K562 (cell line): Measurements from ENCODE around the gene PGK2. TPM values are rescaled to one million over a fixed set of nuclear protein-coding genes. Genes with fewer than 3 reads are reported as not detected.

Source experiments
- ARID1B ChIP-seq: fragments of 450-650 bp; IDR thresholded peaks from 2 replicates; pipeline ENCODE4 v1.6.1; 2016; ENCODE audit warnings: antibody characterized with exemption, mild to moderate bottlenecking, inconsistent platforms
- BCOR ChIP-seq: fragments of 450-650 bp; IDR thresholded peaks from 2 replicates; pipeline ENCODE4 v1.6.1; 2016
- CBX3 ChIP-seq, 2 experiments: IDR thresholded peaks; 1 replicate in 1 of 2; 2 replicates in 1 of 2; pipeline ENCODE4 v1.6.1; 2012; ENCODE audit warnings: inconsistent platforms in 2 of 2, low read length in 2 of 2, borderline replicate concordance in 1 of 2, control low read depth in 1 of 2
- CC2D1A ChIP-seq: fragments of 450-650 bp; IDR thresholded peaks from 2 replicates; pipeline ENCODE4 v1.6.1; 2017; ENCODE audit warnings: mild to moderate bottlenecking
- CHAMP1 ChIP-seq: fragments of 450-650 bp; IDR thresholded peaks from 2 replicates; pipeline ENCODE4 v1.6.1; 2016; ENCODE audit warnings: mild to moderate bottlenecking
- CSDE1 ChIP-seq, 2 experiments: fragments of 450-650 bp; IDR thresholded peaks; 2 replicates each; pipeline ENCODE4 v1.6.1; 2016; ENCODE audit warnings: mild to moderate bottlenecking in 1 of 2
- DIDO1 ChIP-seq: fragments of 450-650 bp; IDR thresholded peaks from 2 replicates; pipeline ENCODE4 v1.6.1; 2016; ENCODE audit warnings: low read depth, missing biosample characterization, missing genetic modification characterization
- HDAC1 ChIP-seq, 2 experiments: fragments of 450-650 bp; IDR thresholded peaks; 2 replicates each; pipeline ENCODE4 v1.6.1; 2016 to 2017; ENCODE audit warnings: inconsistent platforms in 1 of 2, mild to moderate bottlenecking in 1 of 2, moderate library complexity in 1 of 2
- HINFP ChIP-seq: fragments of 450-650 bp; conservative IDR thresholded peaks from 2 replicates; pipeline ENCODE4 v1.6.1; 2016; ENCODE audit warnings: missing genetic modification characterization, low read depth, mild to moderate bottlenecking, control low read depth, missing compliant biosample characterization
- HNRNPL ChIP-seq: fragments of 200-400 bp; formaldehyde crosslinking; IDR thresholded peaks from 2 replicates; pipeline ENCODE4 v1.6.1; 2017; ENCODE audit warnings: low read depth, mild to moderate bottlenecking, low read length
- MTA1 ChIP-seq: fragments of 450-650 bp; IDR thresholded peaks from 2 replicates; pipeline ENCODE4 v1.6.1; 2017; ENCODE audit warnings: borderline replicate concordance
- POLR2A ChIP-seq: fragments of 450-650 bp; conservative IDR thresholded peaks from 2 replicates; pipeline ENCODE4 v1.6.1; 2016
- POLR2AphosphoS5 ChIP-seq: IDR thresholded peaks from 2 replicates; pipeline ENCODE4 v1.6.1; 2011; ENCODE audit warnings: mild to moderate bottlenecking, low read depth, low read length, moderate library complexity; ENCODE audit not compliant: control insufficient read depth, insufficient read depth
- SMAD2 ChIP-seq: fragments of 150-350 bp; IDR thresholded peaks from 2 replicates; pipeline ENCODE4 v1.6.1; 2014; ENCODE audit warnings: low read depth, mild to moderate bottlenecking, low read length
- SMAD4 ChIP-seq: fragments of 250-450 bp; sonication (Bioruptor Pico); conservative IDR thresholded peaks from 2 replicates; pipeline ENCODE4 v1.8.0; 2021; ENCODE audit warnings: inconsistent platforms, mild to moderate bottlenecking, moderate library complexity
- SP1 ChIP-seq: sonication (generic); formaldehyde crosslinking; IDR thresholded peaks from 2 replicates; pipeline ENCODE4 v1.8.1; 2022; ENCODE audit warnings: mild to moderate bottlenecking, missing genetic modification reagents
- SP2 ChIP-seq: IDR thresholded peaks from 2 replicates; pipeline ENCODE4 v1.6.1; 2011; ENCODE audit warnings: mild to moderate bottlenecking, low read depth, low read length, moderate library complexity; ENCODE audit not compliant: poor library complexity, severe bottlenecking; ENCODE audit errors: extremely low read depth
- polyA plus RNA-seq, 8 experiments: library from polyadenylated mRNA; depleted of rRNA in 4 of 8; stranded (reverse) in 5 of 8; unstranded in 3 of 8; fragments of >200 nt; fragmentation: Nextera tagmentation in 2 of 8; fragmentation: Illumina TruSeq in 1 of 8; extraction: Ambion mirVana in 2 of 8; extraction: Trizol in 1 of 8; gene quantifications; 2 replicates each; pipeline versions ENCODE4 v1.2.1 to v1.2.3, GENCODE V29; 2011 to 2014; ENCODE audit warnings: inconsistent platforms in 1 of 8, missing spikeins in 1 of 8
- total RNA-seq, 7 experiments: library from RNA; depleted of rRNA in 6 of 7; stranded (reverse); fragments of >200 nt in 6 of 7; fragmentation: Illumina TruSeq in 2 of 7; extraction: Trizol in 2 of 7; gene quantifications; 2 replicates each; pipeline versions ENCODE4 v1.2.1 to v1.2.3, GENCODE V29; 2011 to 2021; ENCODE audit warnings: low replicate concordance in 1 of 7
- TF ChIP-seq, protein P1 (sequence below), 2 experiments: fragments of 450-650 bp; conservative IDR thresholded peaks; 2 replicates each; pipeline ENCODE4 v1.6.1; 2017; ENCODE audit warnings: mild to moderate bottlenecking in 2 of 2, moderate library complexity in 2 of 2
- TF ChIP-seq, protein P2 (sequence below): sonication (generic); formaldehyde crosslinking; IDR thresholded peaks from 2 replicates; pipeline ENCODE4 v1.8.0; 2023; ENCODE audit warnings: missing genetic modification reagents, mild to moderate bottlenecking, borderline replicate concordance

Gene PGK2
- total and polyA plus RNA-seq, 9 of the 15 experiments (the other 6 are each of a cell fraction or from before 2014, with no cell fraction given): not detected

DNA sequence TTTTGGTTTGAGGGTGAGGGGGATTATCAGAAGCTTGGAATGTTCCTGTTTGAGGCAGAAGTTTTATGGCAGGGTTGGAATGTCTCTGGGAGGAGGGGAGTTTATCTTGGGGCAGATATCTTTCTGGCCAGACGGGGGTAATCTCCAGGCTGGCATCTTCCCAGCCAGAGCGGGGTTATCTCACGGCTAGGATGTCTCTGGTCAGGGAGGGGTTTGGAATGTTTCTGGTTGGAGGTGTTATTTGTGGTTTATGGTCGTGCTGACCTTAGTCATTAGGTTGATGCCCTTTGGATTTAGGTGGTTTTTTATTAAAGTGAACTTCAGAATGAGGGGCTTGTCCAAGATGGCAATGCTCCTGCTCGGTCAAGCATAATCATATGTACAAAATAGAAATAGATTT is 14.8 kb downstream of the PGK2 start (continued):
- TF ChIP-seq, protein P1, sequence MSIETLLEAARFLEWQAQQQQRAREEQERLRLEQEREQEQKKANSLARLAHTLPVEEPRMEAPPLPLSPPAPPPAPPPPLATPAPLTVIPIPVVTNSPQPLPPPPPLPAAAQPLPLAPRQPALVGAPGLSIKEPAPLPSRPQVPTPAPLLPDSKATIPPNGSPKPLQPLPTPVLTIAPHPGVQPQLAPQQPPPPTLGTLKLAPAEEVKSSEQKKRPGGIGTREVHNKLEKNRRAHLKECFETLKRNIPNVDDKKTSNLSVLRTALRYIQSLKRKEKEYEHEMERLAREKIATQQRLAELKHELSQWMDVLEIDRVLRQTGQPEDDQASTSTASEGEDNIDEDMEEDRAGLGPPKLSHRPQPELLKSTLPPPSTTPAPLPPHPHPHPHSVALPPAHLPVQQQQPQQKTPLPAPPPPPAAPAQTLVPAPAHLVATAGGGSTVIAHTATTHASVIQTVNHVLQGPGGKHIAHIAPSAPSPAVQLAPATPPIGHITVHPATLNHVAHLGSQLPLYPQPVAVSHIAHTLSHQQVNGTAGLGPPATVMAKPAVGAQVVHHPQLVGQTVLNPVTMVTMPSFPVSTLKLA (conservative IDR thresholded peaks at IDR 0.05): no peak
- TF ChIP-seq CHAMP1: peak; percentile 93
- peak; percentile 73; the same call in 1 of the 2 replicates for TF ChIP-seq CC2D1A
- TF ChIP-seq SP2: no peak
- peak; percentile 65; the same call in 1 of the 2 replicates for TF ChIP-seq POLR2AphosphoS5
- TF ChIP-seq MTA1: peak; percentile 44; the same call in 1 of the 2 replicates
- no peak for TF ChIP-seq HINFP (tag)
- TF ChIP-seq, protein P2, sequence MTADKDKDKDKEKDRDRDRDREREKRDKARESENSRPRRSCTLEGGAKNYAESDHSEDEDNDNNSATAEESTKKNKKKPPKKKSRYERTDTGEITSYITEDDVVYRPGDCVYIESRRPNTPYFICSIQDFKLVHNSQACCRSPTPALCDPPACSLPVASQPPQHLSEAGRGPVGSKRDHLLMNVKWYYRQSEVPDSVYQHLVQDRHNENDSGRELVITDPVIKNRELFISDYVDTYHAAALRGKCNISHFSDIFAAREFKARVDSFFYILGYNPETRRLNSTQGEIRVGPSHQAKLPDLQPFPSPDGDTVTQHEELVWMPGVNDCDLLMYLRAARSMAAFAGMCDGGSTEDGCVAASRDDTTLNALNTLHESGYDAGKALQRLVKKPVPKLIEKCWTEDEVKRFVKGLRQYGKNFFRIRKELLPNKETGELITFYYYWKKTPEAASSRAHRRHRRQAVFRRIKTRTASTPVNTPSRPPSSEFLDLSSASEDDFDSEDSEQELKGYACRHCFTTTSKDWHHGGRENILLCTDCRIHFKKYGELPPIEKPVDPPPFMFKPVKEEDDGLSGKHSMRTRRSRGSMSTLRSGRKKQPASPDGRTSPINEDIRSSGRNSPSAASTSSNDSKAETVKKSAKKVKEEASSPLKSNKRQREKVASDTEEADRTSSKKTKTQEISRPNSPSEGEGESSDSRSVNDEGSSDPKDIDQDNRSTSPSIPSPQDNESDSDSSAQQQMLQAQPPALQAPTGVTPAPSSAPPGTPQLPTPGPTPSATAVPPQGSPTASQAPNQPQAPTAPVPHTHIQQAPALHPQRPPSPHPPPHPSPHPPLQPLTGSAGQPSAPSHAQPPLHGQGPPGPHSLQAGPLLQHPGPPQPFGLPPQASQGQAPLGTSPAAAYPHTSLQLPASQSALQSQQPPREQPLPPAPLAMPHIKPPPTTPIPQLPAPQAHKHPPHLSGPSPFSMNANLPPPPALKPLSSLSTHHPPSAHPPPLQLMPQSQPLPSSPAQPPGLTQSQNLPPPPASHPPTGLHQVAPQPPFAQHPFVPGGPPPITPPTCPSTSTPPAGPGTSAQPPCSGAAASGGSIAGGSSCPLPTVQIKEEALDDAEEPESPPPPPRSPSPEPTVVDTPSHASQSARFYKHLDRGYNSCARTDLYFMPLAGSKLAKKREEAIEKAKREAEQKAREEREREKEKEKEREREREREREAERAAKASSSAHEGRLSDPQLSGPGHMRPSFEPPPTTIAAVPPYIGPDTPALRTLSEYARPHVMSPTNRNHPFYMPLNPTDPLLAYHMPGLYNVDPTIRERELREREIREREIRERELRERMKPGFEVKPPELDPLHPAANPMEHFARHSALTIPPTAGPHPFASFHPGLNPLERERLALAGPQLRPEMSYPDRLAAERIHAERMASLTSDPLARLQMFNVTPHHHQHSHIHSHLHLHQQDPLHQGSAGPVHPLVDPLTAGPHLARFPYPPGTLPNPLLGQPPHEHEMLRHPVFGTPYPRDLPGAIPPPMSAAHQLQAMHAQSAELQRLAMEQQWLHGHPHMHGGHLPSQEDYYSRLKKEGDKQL (CRISPR knock-in tag): no peak
- TF ChIP-seq BCOR: peak; percentile 38; the same call in 1 of the 2 replicates
- no peak for TF ChIP-seq DIDO1 (tag)
- no peak for TF ChIP-seq HNRNPL
- TF ChIP-seq SMAD2: no peak
- peak; percentile 92 for TF ChIP-seq ARID1B
- no peak for TF ChIP-seq CSDE1 (IDR thresholded peaks at IDR 0.05)
- peak in 1 of 2 experiments; percentile 31; a peak in 1 of 3 replicates for TF ChIP-seq CBX3 (IDR thresholded peaks at IDR 0.05; ENCODE audit: borderline replicate concordance in 1 of 2, low read length in 2 of 2)
- no peak for TF ChIP-seq SP1
- TF ChIP-seq POLR2A: no peak
- peak; percentile 70 for TF ChIP-seq SMAD4 (CRISPR knock-in tag)
- peak in 1 of 2 experiments; percentile 69; a peak in 2 of 4 replicates for TF ChIP-seq HDAC1 (IDR thresholded peaks at IDR 0.05)
